Measurements from ENCODE around the gene SLC7A7.
"Not testable (repeated sequence)": the region's sequence is repeated elsewhere in the genome, so short reads cannot be mapped to it uniquely, and the experiment has no call there.

GRCh38 chr14:22736384-22736783, 78.9 kb downstream of the SLC7A7 start:
- TF ChIP-seq, protein P1, sequence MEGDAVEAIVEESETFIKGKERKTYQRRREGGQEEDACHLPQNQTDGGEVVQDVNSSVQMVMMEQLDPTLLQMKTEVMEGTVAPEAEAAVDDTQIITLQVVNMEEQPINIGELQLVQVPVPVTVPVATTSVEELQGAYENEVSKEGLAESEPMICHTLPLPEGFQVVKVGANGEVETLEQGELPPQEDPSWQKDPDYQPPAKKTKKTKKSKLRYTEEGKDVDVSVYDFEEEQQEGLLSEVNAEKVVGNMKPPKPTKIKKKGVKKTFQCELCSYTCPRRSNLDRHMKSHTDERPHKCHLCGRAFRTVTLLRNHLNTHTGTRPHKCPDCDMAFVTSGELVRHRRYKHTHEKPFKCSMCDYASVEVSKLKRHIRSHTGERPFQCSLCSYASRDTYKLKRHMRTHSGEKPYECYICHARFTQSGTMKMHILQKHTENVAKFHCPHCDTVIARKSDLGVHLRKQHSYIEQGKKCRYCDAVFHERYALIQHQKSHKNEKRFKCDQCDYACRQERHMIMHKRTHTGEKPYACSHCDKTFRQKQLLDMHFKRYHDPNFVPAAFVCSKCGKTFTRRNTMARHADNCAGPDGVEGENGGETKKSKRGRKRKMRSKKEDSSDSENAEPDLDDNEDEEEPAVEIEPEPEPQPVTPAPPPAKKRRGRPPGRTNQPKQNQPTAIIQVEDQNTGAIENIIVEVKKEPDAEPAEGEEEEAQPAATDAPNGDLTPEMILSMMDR (IDR thresholded peaks at IDR 0.05): not testable (repeated sequence)
- TF ChIP-seq POLR2A (IDR thresholded peaks at IDR 0.05): not testable (repeated sequence)
